GM13976 (cell line): ENCODE results near the gene ZSCAN12.

ENCODE experiments used
- DNase-seq: peaks from one replicate; pipeline ENCODE4 v3.0.0; 2012; ENCODE audit warnings: low spot score
- CTCF ChIP-seq: IDR thresholded peaks from 2 replicates; pipeline ENCODE4 v1.5.1; 2012; ENCODE audit warnings: borderline replicate concordance, mild to moderate bottlenecking; ENCODE audit not compliant: insufficient read depth; ENCODE audit errors: extremely low read depth, missing control alignments, control extremely low read depth
- in situ Hi-C: fragments of 300-500 bp; cut with MboI; formaldehyde crosslinking; loops from one replicate; pipeline ENCODE4 v1.12.0; 2022; ENCODE audit warnings: low sequenced_read_pairs, mixed read lengths, inconsistent platforms; ENCODE audit not compliant: unreplicated experiment

ZSCAN12 gene

GRCh38 chr6:28334286-28335039 is 65.1 kb downstream of the ZSCAN12 start:
- no peak for TF ChIP-seq CTCF
- in situ Hi-C loops: no loop called here
- DNase-seq: no peak

- DNase-seq: no peak
- in situ Hi-C loops: no loop called here
- TF ChIP-seq CTCF: no peak
These were observed 65.9 kb downstream of the ZSCAN12 start for GRCh38 chr6:28333599-28334018.

GRCh38 chr6:28333047-28333446 is 66.5 kb downstream of the ZSCAN12 start:
- DNase-seq: no peak
- in situ Hi-C loops: no loop called here
- TF ChIP-seq CTCF: no peak

GRCh38 chr6:28330041-28330440 is 69.5 kb downstream of the ZSCAN12 start:
- no peak for TF ChIP-seq CTCF
- in situ Hi-C loops: no loop called here
- DNase-seq: no peak
